Measurements from ENCODE around the gene ARHGAP1. TPM values are rescaled to one million over a fixed set of nuclear protein-coding genes. Genes with fewer than 3 reads are reported as not detected.

Gene ARHGAP1
- total RNA-seq, 2 experiments from 2014 or later: 16.3 to 42.6 TPM

DNA sequence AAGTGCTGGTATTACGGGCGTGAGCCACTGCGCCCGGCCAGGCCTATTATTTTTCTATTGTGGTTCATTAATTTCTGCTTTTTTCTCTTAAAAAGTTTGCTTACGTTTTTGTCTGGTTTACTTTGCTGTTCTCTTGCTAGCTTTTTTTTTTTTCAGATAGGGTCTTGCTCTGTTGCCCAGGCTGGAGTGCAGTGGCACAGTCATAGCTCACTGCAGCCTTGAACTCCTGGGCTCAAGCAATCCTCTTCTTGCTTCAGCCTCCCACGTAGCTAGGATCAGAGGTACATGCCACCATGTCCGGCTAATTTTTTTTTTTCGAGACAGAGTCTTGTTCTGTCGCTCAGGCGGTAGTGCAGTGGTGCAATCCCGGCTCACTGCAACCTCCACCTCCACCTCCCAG lies 37.3 kb upstream of the ARHGAP1 start:
- ChIA-PET POLR2A (interaction anchor here (0.7 kb wide), 1 partner anchor 533 kb away, joined by 4 read pairs; no protein-coding TSS in a partner anchor), CTCF (ENCODE audit: unreplicated experiment) (no interaction called here)
- DNase-seq (ENCODE audit: low spot score): no peak

DNA sequence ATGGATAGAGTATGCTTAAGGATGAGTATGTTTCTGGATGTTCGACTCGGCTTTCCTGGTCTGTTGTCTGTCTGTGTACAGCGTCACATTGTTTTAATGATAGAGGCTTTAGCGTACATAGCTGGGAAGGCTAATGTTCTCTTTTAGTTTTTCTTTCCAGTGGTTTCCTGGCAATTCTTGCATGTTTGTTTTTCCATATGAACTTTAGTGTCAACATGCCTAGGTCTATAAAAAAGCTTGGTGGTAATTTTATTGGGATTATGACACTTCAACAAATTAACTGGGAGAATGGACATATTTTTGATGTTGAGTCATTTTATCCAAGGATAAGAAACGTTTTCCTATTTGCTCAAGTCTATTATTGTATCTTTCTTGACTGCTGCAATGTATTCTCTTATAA lies 36.2 kb upstream of the ARHGAP1 start:
- H3K4me2 ChIP-seq (ENCODE audit: low read length): no peak overlapping the region
- no peaks in the 10 kb centered on the region for H3K9me3 ChIP-seq (ENCODE audit: low read length)
- peaks cover 24% of the 10 kb centered on the region for H3K36me3 ChIP-seq (ENCODE audit: insufficient read depth, low read length)
- DNase-seq (ENCODE audit: low spot score): no peak
- CTCF ChIA-PET (ENCODE audit: unreplicated experiment): no interaction called here
- intact Hi-C loops (cut with micrococcal nuclease; ENCODE audit: unreplicated experiment): no loop called here
- H4K20me1 ChIP-seq (ENCODE audit: insufficient read depth, low read length): no peaks in the 10 kb centered on the region
- H3K27ac ChIP-seq (ENCODE audit: low read depth, low read length, poor library complexity, severe bottlenecking): no peak overlapping the region
- no peaks in the 10 kb centered on the region for H3K4me1 ChIP-seq (ENCODE audit: insufficient read depth, low read length, poor library complexity, severe bottlenecking)
- H2AFZ ChIP-seq (ENCODE audit: low read length): no peak overlapping the region
- no TSS peak for BruUV-seq (replicated peaks)
- POLR2A ChIA-PET: no interaction called here
- no peaks in the 10 kb centered on the region for H3K9me2 ChIP-seq (ENCODE audit: insufficient read depth, low read length)
- H3K79me2 ChIP-seq (ENCODE audit: insufficient read depth, low read depth, low read length): no peaks in the 10 kb centered on the region
- H3K4me3 ChIP-seq (ENCODE audit: low read depth, low read length, poor library complexity, severe bottlenecking): no peak overlapping the region
- TF ChIP-seq EZH2phosphoT487 (IDR thresholded peaks at IDR 0.05; ENCODE audit: borderline replicate concordance, low read depth, low read length): no peak
- TF ChIP-seq, protein P1, sequence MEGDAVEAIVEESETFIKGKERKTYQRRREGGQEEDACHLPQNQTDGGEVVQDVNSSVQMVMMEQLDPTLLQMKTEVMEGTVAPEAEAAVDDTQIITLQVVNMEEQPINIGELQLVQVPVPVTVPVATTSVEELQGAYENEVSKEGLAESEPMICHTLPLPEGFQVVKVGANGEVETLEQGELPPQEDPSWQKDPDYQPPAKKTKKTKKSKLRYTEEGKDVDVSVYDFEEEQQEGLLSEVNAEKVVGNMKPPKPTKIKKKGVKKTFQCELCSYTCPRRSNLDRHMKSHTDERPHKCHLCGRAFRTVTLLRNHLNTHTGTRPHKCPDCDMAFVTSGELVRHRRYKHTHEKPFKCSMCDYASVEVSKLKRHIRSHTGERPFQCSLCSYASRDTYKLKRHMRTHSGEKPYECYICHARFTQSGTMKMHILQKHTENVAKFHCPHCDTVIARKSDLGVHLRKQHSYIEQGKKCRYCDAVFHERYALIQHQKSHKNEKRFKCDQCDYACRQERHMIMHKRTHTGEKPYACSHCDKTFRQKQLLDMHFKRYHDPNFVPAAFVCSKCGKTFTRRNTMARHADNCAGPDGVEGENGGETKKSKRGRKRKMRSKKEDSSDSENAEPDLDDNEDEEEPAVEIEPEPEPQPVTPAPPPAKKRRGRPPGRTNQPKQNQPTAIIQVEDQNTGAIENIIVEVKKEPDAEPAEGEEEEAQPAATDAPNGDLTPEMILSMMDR (conservative IDR thresholded peaks at IDR 0.05; ENCODE audit: low read length): no peak

More for the DNA sequence above, 37.3 kb upstream of the ARHGAP1 start:
- Histone ChIP-seq H3K9me3 (ENCODE audit: low read length) (no peaks in the 10 kb centered on the region), H3K27ac (ENCODE audit: low read depth, low read length, poor library complexity, severe bottlenecking) (no peak overlapping the region), H2AFZ (ENCODE audit: low read length) (no peak overlapping the region), H3K4me2 (ENCODE audit: low read length) (no peak overlapping the region), H3K9me2 (ENCODE audit: insufficient read depth, low read length) (no peaks in the 10 kb centered on the region), H3K4me3 (ENCODE audit: low read depth, low read length, poor library complexity, severe bottlenecking) (no peak overlapping the region), H3K4me1 (ENCODE audit: insufficient read depth, low read length, poor library complexity, severe bottlenecking) (no peaks in the 10 kb centered on the region), H3K36me3 (ENCODE audit: insufficient read depth, low read length) (peaks cover 34% of the 10 kb centered on the region), H3K79me2 (ENCODE audit: insufficient read depth, low read depth, low read length) (no peaks in the 10 kb centered on the region), H4K20me1 (ENCODE audit: insufficient read depth, low read length) (no peaks in the 10 kb centered on the region)
- BruUV-seq (replicated peaks): no TSS peak
- TF ChIP-seq, protein P1 (conservative IDR thresholded peaks at IDR 0.05; ENCODE audit: low read length): no peak
- no peak for TF ChIP-seq EZH2phosphoT487 (IDR thresholded peaks at IDR 0.05; ENCODE audit: borderline replicate concordance, low read depth, low read length)
- intact Hi-C loops (cut with micrococcal nuclease; ENCODE audit: unreplicated experiment): no loop called here

DNA sequence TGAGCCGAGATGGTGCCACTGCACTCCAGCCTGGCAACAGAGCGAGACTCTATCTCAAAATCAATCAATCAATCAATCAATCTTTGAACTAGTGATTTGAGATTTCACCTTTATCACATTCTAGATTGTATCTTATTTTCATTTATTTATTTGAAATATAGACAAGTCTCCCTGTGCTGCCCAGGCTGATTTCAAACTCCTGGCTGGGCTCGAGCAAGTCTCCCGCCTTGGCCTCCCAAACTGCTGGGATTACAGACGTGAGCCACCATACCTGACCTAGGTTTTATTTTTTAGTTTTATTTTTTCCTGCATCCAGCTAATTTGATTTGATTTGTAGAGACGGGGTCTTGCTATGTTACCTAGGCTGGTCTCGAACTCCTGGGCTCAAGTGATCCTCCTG lies 35.7 kb upstream of the ARHGAP1 start:
- no peaks in the 10 kb centered on the region for H3K9me2 ChIP-seq (ENCODE audit: insufficient read depth, low read length)
- intact Hi-C loops (cut with micrococcal nuclease; ENCODE audit: unreplicated experiment): no loop called here
- no peak overlapping the region for H2AFZ ChIP-seq (ENCODE audit: low read length)
- H3K36me3 ChIP-seq (ENCODE audit: insufficient read depth, low read length): peaks cover 19% of the 10 kb centered on the region
- H3K4me2 ChIP-seq (ENCODE audit: low read length): no peak overlapping the region
- BruUV-seq (replicated peaks): no TSS peak
- no peaks in the 10 kb centered on the region for H3K4me1 ChIP-seq (ENCODE audit: insufficient read depth, low read length, poor library complexity, severe bottlenecking)
- no peaks in the 10 kb centered on the region for H3K9me3 ChIP-seq (ENCODE audit: low read length)
- DNase-seq (ENCODE audit: low spot score): no peak
- ChIA-PET CTCF (ENCODE audit: unreplicated experiment) (no interaction called here), POLR2A (no interaction called here)
- H4K20me1 ChIP-seq (ENCODE audit: insufficient read depth, low read length): no peaks in the 10 kb centered on the region
- TF ChIP-seq, protein P1 (conservative IDR thresholded peaks at IDR 0.05; ENCODE audit: low read length): no peak
- no peak for TF ChIP-seq EZH2phosphoT487 (IDR thresholded peaks at IDR 0.05; ENCODE audit: borderline replicate concordance, low read depth, low read length)
- H3K79me2 ChIP-seq (ENCODE audit: insufficient read depth, low read depth, low read length): no peaks in the 10 kb centered on the region
- H3K27ac ChIP-seq (ENCODE audit: low read depth, low read length, poor library complexity, severe bottlenecking): no peak overlapping the region
- no peak overlapping the region for H3K4me3 ChIP-seq (ENCODE audit: low read depth, low read length, poor library complexity, severe bottlenecking)
